ENCODE measurements around the gene GOLGA8G.
"Not testable (repeated sequence)": the region's sequence is repeated elsewhere in the genome, so short reads cannot be mapped to it uniquely, and the experiment has no call there.

Gene GOLGA8G, protein sequence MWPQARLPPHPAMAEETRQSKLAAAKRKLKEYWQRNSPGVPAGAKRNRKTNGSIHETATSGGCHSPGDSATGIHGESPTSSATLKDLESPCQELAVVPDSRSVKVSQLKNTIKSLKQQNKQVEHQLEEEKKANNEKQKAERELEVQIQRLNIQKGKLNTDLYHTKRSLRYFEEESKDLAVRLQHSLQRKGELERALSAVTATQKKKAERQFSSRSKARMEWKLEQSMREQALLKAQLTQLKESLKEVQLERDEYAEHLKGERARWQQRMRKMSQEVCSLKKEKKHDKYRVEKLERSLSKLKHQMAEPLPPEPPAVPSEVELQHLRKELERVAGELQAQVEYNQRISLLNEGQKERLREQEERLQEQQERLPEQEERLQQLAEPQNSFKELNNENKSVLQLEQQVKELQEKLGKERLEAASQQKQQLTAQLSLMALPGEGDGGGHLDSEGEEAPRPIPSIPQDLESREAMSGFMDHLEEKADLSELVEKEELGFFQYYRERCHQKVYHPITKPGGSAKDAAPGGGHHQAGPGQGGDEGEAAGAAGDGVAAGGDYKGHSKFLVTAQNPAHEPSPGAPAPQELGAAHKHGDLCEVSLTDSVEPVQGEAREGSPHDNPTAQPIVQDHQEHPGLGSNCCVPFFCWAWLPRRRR

DNA sequence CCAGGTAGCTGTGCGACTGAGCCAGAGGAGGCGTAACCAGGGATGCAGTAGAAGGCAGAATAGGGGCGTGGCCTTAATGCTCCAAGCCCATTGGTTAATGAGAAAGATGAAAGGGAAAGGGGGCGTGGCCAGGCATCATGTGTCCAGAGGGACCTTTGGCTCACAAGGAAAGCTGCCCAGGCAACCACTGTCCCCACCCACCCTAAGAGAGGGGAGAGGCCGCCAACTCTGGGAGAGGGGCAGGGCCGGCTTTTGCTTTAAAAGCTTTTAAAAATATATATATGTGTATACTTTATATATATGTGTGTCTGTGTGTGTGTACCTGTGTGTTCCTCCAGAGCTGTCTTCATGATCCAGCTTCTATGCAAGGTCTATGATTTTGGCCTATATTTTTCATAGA lies at the start of gene GOLGA8G:
Gene GOLGA8G (minus strand): TSS at position 18 of the 400 bp plus-strand sequence. CDS start 62 bp downstream, outside the sequence.
- not testable (repeated sequence) for DNase-seq

DNA sequence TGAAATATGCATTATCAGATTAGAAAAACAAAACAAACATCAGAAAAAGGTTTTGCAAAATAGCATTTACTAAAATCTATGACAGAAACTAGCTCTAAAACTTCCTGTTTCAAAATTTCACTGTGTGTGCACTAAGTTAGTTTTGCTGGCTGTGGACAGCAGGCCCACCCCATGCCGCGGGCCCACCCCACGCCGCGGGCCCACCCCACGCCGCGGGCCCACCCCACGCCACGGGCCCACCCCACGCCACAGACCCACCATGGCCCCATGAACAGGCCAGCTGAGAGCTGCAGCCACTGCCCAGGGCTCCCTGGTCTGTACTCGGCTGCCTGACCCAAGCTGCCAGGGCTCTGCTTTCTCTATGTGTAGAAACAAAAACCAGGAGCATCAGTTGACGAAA lies 40.6 kb upstream of the GOLGA8G start:
- DNase-seq: not testable (repeated sequence)

DNA sequence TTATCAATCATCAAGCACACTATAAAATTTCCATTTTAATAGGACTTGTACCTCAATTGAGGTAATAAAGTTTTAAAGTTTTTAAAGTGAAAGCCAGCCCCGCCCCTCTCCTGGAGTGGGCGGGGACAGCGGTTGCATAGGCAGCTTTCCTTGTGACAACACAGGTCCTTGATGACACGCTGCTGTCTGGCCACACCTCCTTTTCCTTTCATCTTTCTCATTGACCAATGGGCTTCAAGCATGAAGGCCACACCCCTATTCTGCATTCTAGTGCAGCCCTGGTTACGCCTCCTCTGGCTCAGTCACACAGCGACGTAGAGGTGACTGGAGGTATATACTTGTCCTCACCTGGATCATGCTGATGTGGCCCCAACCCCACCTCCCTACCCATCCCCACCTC lies 20.5 kb upstream of the GOLGA8G start, which contains the start of gene GOLGA6L25:
Gene GOLGA6L25 (plus strand): TSS at position 301 of the 400 bp plus-strand sequence. CDS start 61 bp downstream, at position 362.
- DNase-seq: not testable (repeated sequence)

DNA sequence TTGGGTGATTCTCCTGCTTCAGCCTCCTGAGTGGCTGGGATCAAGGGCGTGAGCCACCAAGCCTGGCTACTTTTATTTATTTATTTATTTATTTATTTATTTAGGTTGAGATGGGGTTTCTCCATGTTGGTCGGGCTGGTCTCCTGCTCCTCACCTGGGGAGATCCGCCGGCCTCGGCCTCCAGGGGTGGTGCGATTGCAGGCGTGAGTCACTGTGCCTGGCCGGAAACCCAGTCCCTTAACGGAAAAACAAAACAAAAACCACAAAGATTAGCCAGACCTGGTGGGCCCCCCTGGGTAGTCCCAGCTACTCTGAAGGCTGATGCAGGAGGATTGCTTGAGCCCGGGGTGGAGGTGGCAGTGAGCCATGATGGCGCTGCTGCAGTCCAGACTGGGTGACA lies 17.6 kb downstream of the GOLGA8G start:
- DNase-seq: not testable (repeated sequence)

DNA sequence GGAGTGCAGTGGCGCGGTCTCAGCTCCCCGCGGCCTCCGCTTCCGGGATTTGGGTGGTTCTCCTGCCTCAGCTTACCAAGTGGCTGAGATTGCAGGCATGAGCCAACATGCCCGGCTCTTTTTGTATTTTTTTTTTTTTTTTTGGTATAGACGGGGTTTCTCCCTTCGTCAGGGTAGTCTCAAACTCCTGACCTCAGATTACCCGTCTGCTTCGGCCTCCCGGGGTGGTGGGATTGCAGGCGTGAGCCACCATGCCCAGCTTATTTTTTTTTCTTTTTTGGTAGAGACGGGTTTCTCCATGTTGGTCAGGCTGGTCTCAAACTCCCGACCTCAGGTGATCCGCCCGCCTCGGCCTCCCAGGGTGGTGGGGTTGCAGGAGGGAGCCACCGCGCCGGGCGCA lies 18.6 kb downstream of the GOLGA8G start:
- not testable (repeated sequence) for DNase-seq

DNA sequence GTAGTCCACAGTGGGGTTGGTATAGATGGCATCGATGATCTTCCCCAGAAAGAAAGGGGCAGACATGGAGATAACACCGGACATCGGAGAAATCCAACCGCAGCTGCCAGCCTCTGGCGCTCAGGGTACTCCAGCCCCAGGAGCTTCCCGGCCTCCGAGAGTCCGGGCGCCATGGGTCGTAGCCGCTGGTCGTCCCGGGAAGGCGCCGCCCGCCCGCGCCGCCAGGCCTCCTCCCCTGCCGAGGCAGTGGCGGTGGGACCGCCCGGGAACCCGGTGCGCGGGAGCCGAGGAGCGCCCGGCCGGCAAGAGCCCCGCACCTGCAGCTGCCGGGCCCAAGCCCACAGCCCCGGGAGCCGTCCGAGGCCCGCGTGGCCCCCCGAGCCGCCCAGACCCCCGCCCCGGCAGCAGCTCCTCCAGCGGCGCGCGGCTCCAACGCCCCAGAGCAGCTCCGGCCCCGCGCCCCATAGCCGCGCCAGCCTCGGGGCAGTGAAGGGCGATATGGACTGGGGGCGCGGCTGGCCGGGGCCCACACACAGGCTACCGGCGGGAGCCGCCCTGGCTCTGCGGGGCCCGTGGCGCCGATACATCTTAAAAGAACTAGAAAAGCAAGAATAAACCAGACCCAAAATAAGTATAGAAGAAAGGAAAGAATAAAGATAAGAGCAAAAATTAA lies 24.4 kb downstream of the GOLGA8G start:
- not testable (repeated sequence) for DNase-seq

DNA sequence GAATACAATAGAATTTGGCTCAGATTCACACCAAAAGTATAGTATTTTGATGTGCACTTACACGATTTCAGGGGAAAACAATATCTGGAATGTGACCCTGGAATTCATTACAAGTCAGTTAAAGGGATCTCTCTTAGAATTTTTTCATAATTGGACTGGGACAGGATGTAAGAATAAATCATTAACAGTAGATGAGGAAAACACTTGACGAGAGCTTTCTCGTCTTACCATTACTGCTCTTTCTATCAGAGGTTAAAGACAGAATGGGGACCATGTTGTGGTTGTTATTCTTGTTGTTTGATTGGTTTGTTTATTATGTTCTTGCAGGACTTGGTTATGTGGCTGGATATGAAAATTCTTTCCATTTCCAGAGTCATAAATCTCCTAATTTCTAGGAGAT lies 51.4 kb downstream of the GOLGA8G start:
- DNase-seq: not testable (repeated sequence)
